Upper lobe of right lung (tissue), 1 donor: ENCODE measurements around the gene LRP4. TPM values are rescaled to one million over a fixed set of nuclear protein-coding genes. Genes with fewer than 3 reads are reported as not detected.

Source experiments
- ATAC-seq: fragments of 200-7000 bp; cut with Tn5 transposase; one replicate; pipeline ENCODE4 v1.9.1; 2020; ENCODE audit warnings: mild to moderate bottlenecking, moderate library complexity
- DNase-seq: peaks from one replicate; pipeline ENCODE4 v3.0.0-alpha.2; 2020
- H3K27ac ChIP-seq: fragments of 200-600 bp; one replicate; pipeline ENCODE4 v1.8.0; 2022
- H3K27me3 ChIP-seq: fragments of 200-600 bp; one replicate; pipeline ENCODE4 v1.8.0; 2022; ENCODE audit warnings: mild to moderate bottlenecking
- H3K36me3 ChIP-seq: fragments of 200-600 bp; one replicate; pipeline ENCODE4 v1.8.0; 2022
- H3K4me1 ChIP-seq: fragments of 200-600 bp; one replicate; pipeline ENCODE4 v1.8.0; 2022
- H3K4me3 ChIP-seq: fragments of 200-600 bp; one replicate; pipeline ENCODE4 v1.8.0; 2022; ENCODE audit warnings: mild to moderate bottlenecking
- H3K9me3 ChIP-seq: fragments of 200-600 bp; one replicate; pipeline ENCODE4 v1.8.0; 2022
- intact Hi-C: fragments of 100-400 bp; cut with DNase I; formaldehyde crosslinking; loops from one replicate; pipeline ENCODE4 v1.11.0; 2022
- total RNA-seq: library from RNA; stranded (reverse); fragmentation: NEBNext Ultra II Directional; extraction: Animal tissue kit (Norgen Biotek cat#: 25700); gene quantifications from one replicate; pipeline ENCODE4 v1.2.1, GENCODE V29; 2021
- TF ChIP-seq, protein P1 (sequence below): fragments of 200-600 bp; IDR thresholded peaks from one replicate; pipeline ENCODE4 v1.8.0; 2022; ENCODE audit warnings: antibody characterized with exemption
- donor health status: DM: no; HTN: yes; CAD: no; lungs with severe emphysema.

Gene LRP4
- total RNA-seq, 1 donor from 2014 or later, result 14.0 TPM

- intact Hi-C loops, result loop anchor here (5.0 kb wide), 1 partner anchor 262 kb away; no protein-coding TSS in a partner anchor
- no peaks in the 10 kb centered on the region for H3K4me1 ChIP-seq
- TF ChIP-seq, protein P1, sequence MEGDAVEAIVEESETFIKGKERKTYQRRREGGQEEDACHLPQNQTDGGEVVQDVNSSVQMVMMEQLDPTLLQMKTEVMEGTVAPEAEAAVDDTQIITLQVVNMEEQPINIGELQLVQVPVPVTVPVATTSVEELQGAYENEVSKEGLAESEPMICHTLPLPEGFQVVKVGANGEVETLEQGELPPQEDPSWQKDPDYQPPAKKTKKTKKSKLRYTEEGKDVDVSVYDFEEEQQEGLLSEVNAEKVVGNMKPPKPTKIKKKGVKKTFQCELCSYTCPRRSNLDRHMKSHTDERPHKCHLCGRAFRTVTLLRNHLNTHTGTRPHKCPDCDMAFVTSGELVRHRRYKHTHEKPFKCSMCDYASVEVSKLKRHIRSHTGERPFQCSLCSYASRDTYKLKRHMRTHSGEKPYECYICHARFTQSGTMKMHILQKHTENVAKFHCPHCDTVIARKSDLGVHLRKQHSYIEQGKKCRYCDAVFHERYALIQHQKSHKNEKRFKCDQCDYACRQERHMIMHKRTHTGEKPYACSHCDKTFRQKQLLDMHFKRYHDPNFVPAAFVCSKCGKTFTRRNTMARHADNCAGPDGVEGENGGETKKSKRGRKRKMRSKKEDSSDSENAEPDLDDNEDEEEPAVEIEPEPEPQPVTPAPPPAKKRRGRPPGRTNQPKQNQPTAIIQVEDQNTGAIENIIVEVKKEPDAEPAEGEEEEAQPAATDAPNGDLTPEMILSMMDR, result peak; percentile 89
- ATAC-seq, result peak; percentile 95
- no peaks in the 10 kb centered on the region for H3K36me3 ChIP-seq
- H3K9me3 ChIP-seq, result no peaks in the 10 kb centered on the region
- no peak for DNase-seq
- H3K27ac ChIP-seq, result no peak overlapping the region
- H3K4me3 ChIP-seq, result no peak overlapping the region
- H3K27me3 ChIP-seq, result no peaks in the 10 kb centered on the region
Measured at GRCh38 chr11:46889689-46890475, 28.5 kb downstream of the LRP4 start.

- H3K27me3 ChIP-seq, result no peaks in the 10 kb centered on the region
- H3K9me3 ChIP-seq, result no peaks in the 10 kb centered on the region
- no peaks in the 10 kb centered on the region for H3K4me1 ChIP-seq
- ATAC-seq (no peak), DNase-seq (no peak)
- TF ChIP-seq, protein P1, result no peak
- no peak overlapping the region for H3K27ac ChIP-seq
- no peak overlapping the region for H3K4me3 ChIP-seq
- no peaks in the 10 kb centered on the region for H3K36me3 ChIP-seq
- intact Hi-C loops, result loop anchor here (5.0 kb wide), 1 partner anchor 263 kb away; no protein-coding TSS in a partner anchor
Measured at GRCh38 chr11:46889251-46889650, 29.1 kb downstream of the LRP4 start.

GRCh38 chr11:46888636-46889035, 29.7 kb downstream of the LRP4 start:
- no peak overlapping the region for H3K4me3 ChIP-seq
- DNase-seq, result no peak
- H3K27ac ChIP-seq, result no peak overlapping the region
- intact Hi-C loops, result loop anchor here (5.0 kb wide), 1 partner anchor 264 kb away; no protein-coding TSS in a partner anchor
- no peaks in the 10 kb centered on the region for H3K9me3 ChIP-seq
- H3K36me3 ChIP-seq, result peaks cover under 1% of the 10 kb centered on the region
- no peaks in the 10 kb centered on the region for H3K27me3 ChIP-seq
- no peak for ATAC-seq
- H3K4me1 ChIP-seq, result no peaks in the 10 kb centered on the region
- TF ChIP-seq, protein P1, result no peak

DNA sequence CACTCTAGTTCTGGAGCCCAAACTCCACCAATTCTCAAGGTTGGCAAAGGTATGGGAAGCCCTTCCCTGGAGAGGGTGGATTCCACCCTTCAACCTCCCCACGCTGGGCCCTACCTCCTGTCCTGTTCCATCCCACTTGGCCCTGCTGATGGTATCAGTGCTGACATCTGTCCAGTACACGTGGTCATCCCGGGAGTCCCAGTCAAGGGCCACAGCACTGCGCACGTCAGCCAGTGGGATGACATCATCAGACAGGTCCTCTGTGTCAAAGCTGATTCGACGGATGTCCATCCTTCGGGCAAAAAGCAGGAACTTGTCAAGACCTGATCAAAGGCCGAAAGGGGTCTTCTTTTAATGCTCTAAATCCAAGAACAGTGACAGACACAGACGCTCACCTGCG, 32.1 kb downstream of the LRP4 start:
- Histone ChIP-seq H3K9me3 (no peaks in the 10 kb centered on the region), H3K36me3 (peaks cover 4% of the 10 kb centered on the region), H3K27me3 (no peaks in the 10 kb centered on the region), H3K27ac (no peak overlapping the region), H3K4me3 (no peak overlapping the region), H3K4me1 (no peaks in the 10 kb centered on the region)
- ATAC-seq (no peak), DNase-seq (peak; percentile 26)
- intact Hi-C loops, result loop anchor here (5.0 kb wide), 1 partner anchor 266 kb away; no protein-coding TSS in a partner anchor
- TF ChIP-seq, protein P1, result no peak

DNA sequence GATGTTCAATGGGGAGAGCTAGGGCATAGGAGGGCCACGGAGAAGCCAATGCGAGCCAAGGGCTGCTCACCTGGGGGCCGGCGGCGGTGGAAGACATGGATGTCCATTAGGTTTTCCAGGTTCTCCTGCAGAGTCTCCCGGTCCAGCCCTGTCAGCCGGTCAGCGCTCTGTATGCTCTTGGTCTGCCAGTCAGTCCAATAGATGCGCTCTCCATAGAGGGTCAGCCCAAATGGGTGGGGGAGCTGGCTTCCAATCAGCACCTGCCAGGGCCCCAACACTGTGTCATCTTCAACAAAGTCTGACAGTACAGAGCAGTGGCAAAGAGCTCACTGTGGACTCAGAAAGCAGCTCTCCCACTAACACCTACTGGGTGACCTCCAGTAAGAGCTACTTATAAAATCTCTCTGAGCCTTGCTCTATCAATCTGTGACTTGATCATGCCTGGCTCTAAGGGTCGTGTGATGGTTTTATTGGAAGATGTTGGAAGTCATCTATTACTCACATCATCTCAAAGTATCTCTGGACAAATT, 39.2 kb downstream of the LRP4 start:
- Histone ChIP-seq H3K27ac (no peak overlapping the region), H3K36me3 (peaks cover 28% of the 10 kb centered on the region)
- TF ChIP-seq, protein P1, result no peak

More for the DNA sequence above, 39.2 kb downstream of the LRP4 start:
- intact Hi-C loops, result no loop called here
- DNase-seq (peak; percentile 30), ATAC-seq (peak; percentile 25)
- H3K4me1 ChIP-seq, result no peaks in the 10 kb centered on the region
- no peak overlapping the region for H3K4me3 ChIP-seq
- no peaks in the 10 kb centered on the region for H3K27me3 ChIP-seq
- no peaks in the 10 kb centered on the region for H3K9me3 ChIP-seq
